A549 (cell line): ENCODE data around the gene CD27. TPM values are rescaled to one million over a fixed set of nuclear protein-coding genes. Genes with fewer than 3 reads are reported as not detected.
A peak's percentile ranks its signal among the peaks of the same experiment; 100 is the strongest.

Experiments
- ATAC-seq, 2 experiments: fragments of 200-7000 bp in 1 of 2; fragments of >200 bp in 1 of 2; cut with Nextera tagmentation in 1 of 2; cut with Tn5 transposase in 1 of 2; 3 replicates each; pipeline versions ENCODE4 v1.8.0 to v1.9.1; 2018 to 2020; ENCODE audit warnings: mild to moderate bottlenecking in 1 of 2, moderate library complexity in 1 of 2
- CTCF ChIA-PET: fragments of 300-600 bp; sonication (Branson Sonifier 250); formaldehyde crosslinking; extraction: SDS; loops from one replicate; lab custom pipeline; 2021; ENCODE audit warnings: antibody characterized with exemption, inconsistent platforms; lab: Yijun Ruan, JAX
- POLR2A ChIA-PET: fragments of 350-600 bp; formaldehyde crosslinking; extraction: SDS; loops from one replicate; lab custom pipeline; 2021; ENCODE audit warnings: antibody characterized with exemption, inconsistent platforms; lab: Yijun Ruan, JAX
- DNase-seq, 2 experiments: peaks; one replicate each; pipeline versions ENCODE4 v3.0.0 to v3.0.0-alpha.2; 2011 to 2016; ENCODE audit warnings: low read depth in 1 of 2, low spot score in 1 of 2
- FAIRE-seq: peaks from 2 replicates; lab custom pipeline; 2011; peaks lifted over from hg19 to GRCh38; lab: Jason Lieb, UNC
- H3K27ac ChIP-seq, 2 experiments: fragments of >200 bp; sonication (Bioruptor Twin); formaldehyde crosslinking; 3 replicates each; pipeline ENCODE4 v1.5.1; 2016 to 2017
- H3K4me1 ChIP-seq: fragments of >200 bp; sonication (Bioruptor Twin); formaldehyde crosslinking; 3 replicates; pipeline ENCODE4 v1.6.1; 2016
- H3K4me2 ChIP-seq: fragments of >200 bp; sonication (Bioruptor Twin); formaldehyde crosslinking; 3 replicates; pipeline ENCODE4 v1.6.1; 2016
- H3K4me3 ChIP-seq: fragments of >200 bp; sonication (Bioruptor Twin); formaldehyde crosslinking; 3 replicates; pipeline ENCODE4 v1.5.1; 2016
- H3K9me3 ChIP-seq: fragments of >200 bp; sonication (Bioruptor Twin); formaldehyde crosslinking; 3 replicates; pipeline ENCODE4 v1.6.1; 2016
- BCL3 ChIP-seq: fragments of >200 bp; sonication (Bioruptor Twin); formaldehyde crosslinking; IDR thresholded peaks from 3 replicates; pipeline ENCODE4 v1.6.1; 2016
- CEBPB ChIP-seq, 2 experiments: fragments of >200 bp in 1 of 2; sonication (Bioruptor Twin) in 1 of 2; formaldehyde crosslinking in 1 of 2; IDR thresholded peaks; 2 replicates each; pipeline ENCODE4 v1.6.1; 2012 to 2016
- CHD4 ChIP-seq: fragments of 200-600 bp; sonication (generic); IDR thresholded peaks from 2 replicates; pipeline ENCODE4 v1.6.1; 2016; ENCODE audit warnings: antibody characterized with exemption, mild to moderate bottlenecking, borderline replicate concordance
- CTCF ChIP-seq: fragments of >200 bp; sonication (Bioruptor Twin); formaldehyde crosslinking; IDR thresholded peaks from 3 replicates; pipeline ENCODE4 v1.5.1; 2016
- E2F6 ChIP-seq: IDR thresholded peaks from 2 replicates; pipeline ENCODE4 v1.6.1; 2012; ENCODE audit warnings: low read depth, borderline replicate concordance
- EHF ChIP-seq: fragments of 250-450 bp; sonication (Bioruptor Pico); IDR thresholded peaks from 2 replicates; pipeline ENCODE4 v1.5.0; 2020; ENCODE audit warnings: mild to moderate bottlenecking
- EHMT2 ChIP-seq: fragments of 200-600 bp; sonication (generic); IDR thresholded peaks from 2 replicates; pipeline ENCODE4 v1.6.1; 2016; ENCODE audit warnings: antibody characterized with exemption, low read depth, mild to moderate bottlenecking, moderate library complexity
- ELK1 ChIP-seq: fragments of 150-350 bp; IDR thresholded peaks from 2 replicates; pipeline ENCODE4 v1.6.1; 2014; ENCODE audit warnings: low read depth, mild to moderate bottlenecking, low read length
- ESRRA ChIP-seq: fragments of 150-350 bp; IDR thresholded peaks from 2 replicates; pipeline ENCODE4 v1.6.1; 2014; ENCODE audit warnings: mild to moderate bottlenecking, low read length, borderline replicate concordance
- FOXS1 ChIP-seq: fragments of 250-450 bp; sonication (Bioruptor Pico); IDR thresholded peaks from 2 replicates; pipeline ENCODE4 v1.5.0; 2020; ENCODE audit warnings: mild to moderate bottlenecking, moderate library complexity
- HDAC2 ChIP-seq: fragments of 200-600 bp; sonication (generic); IDR thresholded peaks from 2 replicates; pipeline ENCODE4 v1.6.1; 2016
- HES2 ChIP-seq: fragments of >200 bp; sonication (Bioruptor Twin); formaldehyde crosslinking; IDR thresholded peaks from 2 replicates; pipeline ENCODE4 v1.6.1; 2016
- HOXA7 ChIP-seq: fragments of 250-450 bp; sonication (Bioruptor Pico); IDR thresholded peaks from 2 replicates; pipeline ENCODE4 v1.5.0; 2020; ENCODE audit warnings: mild to moderate bottlenecking, moderate library complexity
- HOXB13 ChIP-seq: fragments of 250-450 bp; sonication (Bioruptor Pico); IDR thresholded peaks from 2 replicates; pipeline ENCODE4 v1.5.0; 2020; ENCODE audit warnings: low read depth, mild to moderate bottlenecking, moderate library complexity
- HOXB5 ChIP-seq: fragments of 250-450 bp; sonication (Bioruptor Pico); IDR thresholded peaks from 2 replicates; pipeline ENCODE4 v1.5.0; 2020; ENCODE audit warnings: mild to moderate bottlenecking, moderate library complexity
- JUN ChIP-seq, 2 experiments: fragments of >200 bp; sonication (Bioruptor Twin); formaldehyde crosslinking; IDR thresholded peaks; 2 replicates in 1 of 2; 3 replicates in 1 of 2; pipeline ENCODE4 v1.6.1; 2016 to 2017
- MAX ChIP-seq: IDR thresholded peaks from 2 replicates; pipeline ENCODE4 v1.6.1; 2012
- MAZ ChIP-seq: fragments of 150-350 bp; IDR thresholded peaks from 2 replicates; pipeline ENCODE4 v1.6.1; 2014; ENCODE audit warnings: antibody characterized with exemption, low read depth, low read length, borderline replicate concordance
- NPAS2 ChIP-seq: fragments of 250-450 bp; sonication (Bioruptor Pico); IDR thresholded peaks from 2 replicates; pipeline ENCODE4 v1.8.0; 2022; ENCODE audit warnings: mild to moderate bottlenecking, moderate library complexity, borderline replicate concordance
- PBX3 ChIP-seq: IDR thresholded peaks from 2 replicates; pipeline ENCODE4 v1.6.1; 2012
- POLR2AphosphoS2 ChIP-seq: conservative IDR thresholded peaks from 2 replicates; pipeline ENCODE4 v1.6.1; 2012; ENCODE audit warnings: low read length, improper control_type of control experiment, inconsistent platforms
- RARB ChIP-seq: fragments of 250-450 bp; sonication (Bioruptor Pico); IDR thresholded peaks from 2 replicates; pipeline ENCODE4 v1.8.0; 2021; ENCODE audit warnings: mild to moderate bottlenecking, moderate library complexity
- RNF2 ChIP-seq: fragments of 200-600 bp; sonication (generic); IDR thresholded peaks from 2 replicates; pipeline ENCODE4 v1.6.1; 2016; ENCODE audit warnings: low read depth, mild to moderate bottlenecking, antibody characterized with exemption, moderate library complexity, borderline replicate concordance
- SMC3 ChIP-seq: fragments of >200 bp; sonication (Bioruptor Twin); formaldehyde crosslinking; IDR thresholded peaks from 3 replicates; pipeline ENCODE4 v1.6.1; 2018; ENCODE audit warnings: inconsistent platforms
- SREBF2 ChIP-seq: fragments of 450-650 bp; IDR thresholded peaks from 2 replicates; pipeline ENCODE4 v1.6.1; 2014; ENCODE audit warnings: mild to moderate bottlenecking, moderate library complexity
- TP53 ChIP-seq: fragments of 250-450 bp; sonication (Bioruptor Pico); IDR thresholded peaks from 2 replicates; pipeline ENCODE4 v1.5.0; 2021; ENCODE audit warnings: mild to moderate bottlenecking, moderate library complexity
- USF2 ChIP-seq: fragments of 450-650 bp; IDR thresholded peaks from 2 replicates; pipeline ENCODE4 v1.6.1; 2014; ENCODE audit warnings: antibody characterized with exemption
- ZNF302 ChIP-seq: fragments of 250-450 bp; sonication (Bioruptor Pico); IDR thresholded peaks from 2 replicates; pipeline ENCODE4 v1.9.0; 2021; ENCODE audit warnings: inconsistent platforms, mild to moderate bottlenecking, moderate library complexity
- ZSCAN20 ChIP-seq: fragments of 250-450 bp; sonication (Bioruptor Pico); IDR thresholded peaks from 2 replicates; pipeline ENCODE4 v1.8.0; 2022; ENCODE audit warnings: mild to moderate bottlenecking, moderate library complexity
- WGBS: methylation state at CpG from one replicate; pipeline ENCODE4 v1.1.6; 2017; ENCODE audit errors: missing lambda C conversion rate; 5-methylcytosine and 5-hydroxymethylcytosine counted together
- polyA plus RNA-seq, 4 experiments: library from polyadenylated mRNA; depleted of rRNA in 3 of 4; stranded (reverse); fragments of >200 nt; fragmentation: RNase III in 1 of 4; extraction: RNeasy Plus Mini Kit Qiagen cat#74134 plus additional on column Dnase treatment in 1 of 4; gene quantifications; 2 replicates in 3 of 4; 3 replicates in 1 of 4; pipeline ENCODE4 v1.2.3, GENCODE V29; 2011 to 2017

Gene CD27
- polyA plus RNA-seq, 2 of the 4 experiments (the other 2 are of a cell fraction): not detected

GRCh38 chr12:6423267-6424007 is 21.3 kb upstream of the CD27 start (continued):
- TF ChIP-seq MAX: peak; percentile 99
- TF ChIP-seq EHMT2: no peak
- peak; percentile 69; the same call in 1 of the 2 replicates for TF ChIP-seq NPAS2 (CRISPR knock-in tag)
- peak; percentile 96 for TF ChIP-seq SMC3
- no peak for TF ChIP-seq SREBF2
- peak; percentile 72 for TF ChIP-seq USF2
- TF ChIP-seq HDAC2: 0 out of 2 replicates have a peak, but pooled peaks have one; percentile 49
- TF ChIP-seq EHF: peak; percentile 68; the same call in 1 of the 2 replicates
- no peak for TF ChIP-seq HOXB5 (CRISPR knock-in tag)
- TF ChIP-seq JUN (IDR thresholded peaks at IDR 0.05): no peak
- no peak; the same call in 1 of the 2 replicates for TF ChIP-seq POLR2AphosphoS2
- no peak for TF ChIP-seq BCL3
- no peak for TF ChIP-seq RARB
- TF ChIP-seq TP53 (CRISPR knock-in tag): no peak
- no peak for TF ChIP-seq ZSCAN20 (CRISPR knock-in tag)
- 0 out of 2 replicates have a peak, but pooled peaks have one; percentile 65 for TF ChIP-seq CHD4
- TF ChIP-seq ELK1: no peak
- TF ChIP-seq HES2: no peak
- TF ChIP-seq ESRRA: no peak
- peak; percentile 93 for TF ChIP-seq E2F6

GRCh38 chr12:6424008-6424347 is 20.8 kb upstream of the CD27 start:
- 63% methylated on average over 6 of the region's 6 CpGs for WGBS
- Histone ChIP-seq H3K27ac (peak overlapping the region; percentile 42 to 76; a peak in 4 of 6 replicates), H3K4me2 (no peak overlapping the region), H3K4me3 (no peak overlapping the region), H3K9me3 (no peaks in the 10 kb centered on the region), H3K4me1 (peaks cover 26% of the 10 kb centered on the region)
- DNase-seq (no peak), ATAC-seq (peak; percentile 31 to 57; a peak in 4 of 6 replicates), FAIRE-seq (no peak)
- POLR2A ChIA-PET: interaction anchor here (1.4 kb wide), 2 partner anchors 47 to 110 kb away, joined by 4 to 9 read pairs; partner anchors contain the start of genes GAPDH and VAMP1
- no peak for TF ChIP-seq NPAS2 (CRISPR knock-in tag)
- no peak for TF ChIP-seq HOXB13 (CRISPR knock-in tag)
- no peak for TF ChIP-seq CEBPB (IDR thresholded peaks at IDR 0.05)
- TF ChIP-seq HOXA7 (CRISPR knock-in tag): no peak
- no peak for TF ChIP-seq ZNF302
- TF ChIP-seq HOXB5 (CRISPR knock-in tag): no peak
- no peak for TF ChIP-seq FOXS1 (CRISPR knock-in tag)
- TF ChIP-seq PBX3: no peak
- TF ChIP-seq MAZ: no peak
- no peak for TF ChIP-seq CTCF
- no peak for TF ChIP-seq RNF2
- CTCF ChIA-PET: interaction anchor here (0.5 to 8.1 kb wide), 45 partner anchors 8 to 139 kb away, joined by 3 to 121 read pairs (median 5); partner anchors contain the start of genes CD27, GAPDH, TAPBPL and VAMP1
